Nephron (organoid): ENCODE measurements around the gene RNU5B-1.

Experiments
- H3K27ac Mint-ChIP-seq, 3 experiments: 2 replicates each; pipeline ENCODE4 v1.8.0; 2020; ENCODE audit warnings: mixed read lengths in 3 of 3, mild to moderate bottlenecking in 2 of 3, moderate library complexity in 1 of 3
- H3K27me3 Mint-ChIP-seq: 2 replicates; pipeline ENCODE4 v1.8.0; 2021; ENCODE audit warnings: low read depth, mild to moderate bottlenecking, moderate library complexity, mixed read lengths
- H3K36me3 Mint-ChIP-seq: 2 replicates; pipeline ENCODE4 v1.8.0; 2020; ENCODE audit warnings: low read depth, mixed read lengths
- H3K4me1 Mint-ChIP-seq: 2 replicates; pipeline ENCODE4 v1.8.0; 2020; ENCODE audit warnings: mixed read lengths
- H3K4me3 Mint-ChIP-seq, 3 experiments: 2 replicates each; pipeline ENCODE4 v1.8.0; 2020; ENCODE audit warnings: mild to moderate bottlenecking in 3 of 3, mixed read lengths in 3 of 3, moderate library complexity in 2 of 3
- H3K9me3 Mint-ChIP-seq: 2 replicates; pipeline ENCODE4 v1.8.0; 2020; ENCODE audit warnings: mixed read lengths
- CTCF ChIP-seq, 3 experiments: fragments of 200-600 bp; sonication (generic); IDR thresholded peaks; one replicate each; pipeline ENCODE4 v1.5.0; 2021; ENCODE audit warnings: antibody characterized with exemption in 3 of 3; ENCODE audit not compliant: unreplicated experiment in 3 of 3

Gene RNU5B-1

GRCh38 chr15:65329984-65330735 lies 25.7 kb downstream of the RNU5B-1 start:
- Mint-ChIP-seq H3K9me3 (no peaks in the 10 kb centered on the region), H3K27ac (no peak overlapping the region), H3K4me3 (no peak overlapping the region), H3K4me1 (peaks cover 14% of the 10 kb centered on the region), H3K36me3 (peaks cover 28% of the 10 kb centered on the region), H3K27me3 (no peaks in the 10 kb centered on the region)
- no peak for TF ChIP-seq CTCF (IDR thresholded peaks at IDR 0.05; ENCODE audit: unreplicated experiment in 3 of 3)

DNA sequence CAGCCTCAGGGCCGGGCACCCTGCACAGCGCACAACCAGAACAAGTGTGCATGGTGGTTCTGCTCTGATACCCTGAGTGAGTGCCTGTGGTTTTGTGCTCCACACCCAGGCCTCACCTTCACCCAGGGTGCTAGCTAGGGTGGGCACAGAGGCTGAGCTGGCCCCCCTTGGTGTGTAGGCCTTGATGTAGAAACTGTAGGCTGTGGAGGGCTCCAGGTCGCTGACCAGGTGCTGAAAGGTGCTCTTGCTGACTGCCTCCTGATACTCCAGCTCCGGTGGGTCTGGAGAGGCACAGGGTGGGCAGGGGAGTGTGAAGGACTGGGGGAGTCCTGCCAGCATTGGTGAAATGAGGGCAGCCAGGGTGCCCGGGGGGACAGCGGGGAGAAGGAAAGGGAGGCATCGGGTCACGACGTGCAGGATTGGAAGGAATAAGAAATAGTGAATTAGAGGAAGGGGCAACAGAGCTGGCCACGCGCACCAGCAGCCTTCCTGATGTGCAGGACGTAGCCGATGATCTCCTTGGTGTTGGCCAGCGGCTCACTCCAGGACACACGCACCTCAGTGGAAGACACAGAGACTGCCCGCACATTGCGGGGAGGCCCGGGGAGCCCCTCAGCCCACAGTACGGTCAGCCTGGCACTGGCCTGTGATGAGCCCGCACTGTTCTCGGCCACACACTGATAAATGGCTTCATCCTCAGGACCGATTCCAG lies 26.6 kb downstream of the RNU5B-1 start:
- Mint-ChIP-seq H3K36me3 (peaks cover 28% of the 10 kb centered on the region), H3K4me1 (peaks cover 11% of the 10 kb centered on the region), H3K9me3 (no peaks in the 10 kb centered on the region), H3K27me3 (peaks cover 6% of the 10 kb centered on the region), H3K4me3 (no peak overlapping the region), H3K27ac (no peak overlapping the region)
- TF ChIP-seq CTCF (IDR thresholded peaks at IDR 0.05; ENCODE audit: unreplicated experiment in 3 of 3): no peak

DNA sequence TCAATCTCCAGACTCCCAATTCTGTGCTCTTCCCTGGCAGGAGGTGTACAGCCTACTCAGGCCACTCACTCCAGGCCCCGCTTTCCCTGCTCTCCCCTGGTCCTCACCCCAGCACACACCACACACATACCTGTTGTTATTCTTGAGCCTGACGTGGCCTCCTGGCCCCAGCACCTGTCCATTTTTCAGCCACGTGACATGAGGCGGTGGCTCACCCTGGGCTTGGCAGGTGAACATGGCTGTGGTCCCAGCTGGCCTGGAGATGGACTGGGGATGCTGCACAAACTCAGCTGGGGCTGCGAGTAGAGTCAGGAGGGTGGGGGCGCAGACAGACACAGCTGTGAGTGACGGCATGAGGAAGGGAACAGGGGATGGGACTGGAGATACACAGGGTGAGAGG lies 27.3 kb downstream of the RNU5B-1 start:
- H3K4me1 Mint-ChIP-seq: peaks cover 9% of the 10 kb centered on the region
- TF ChIP-seq CTCF (IDR thresholded peaks at IDR 0.05; ENCODE audit: unreplicated experiment in 3 of 3): no peak
- no peak overlapping the region for H3K4me3 Mint-ChIP-seq
- H3K27ac Mint-ChIP-seq: no peak overlapping the region
- H3K27me3 Mint-ChIP-seq: peaks cover 8% of the 10 kb centered on the region
- peaks cover 28% of the 10 kb centered on the region for H3K36me3 Mint-ChIP-seq
- no peaks in the 10 kb centered on the region for H3K9me3 Mint-ChIP-seq

GRCh38 chr15:65332391-65333147 lies 28.1 kb downstream of the RNU5B-1 start:
- Mint-ChIP-seq H3K4me3 (no peak overlapping the region), H3K36me3 (peaks cover 27% of the 10 kb centered on the region), H3K27ac (no peak overlapping the region), H3K9me3 (no peaks in the 10 kb centered on the region), H3K27me3 (peaks cover 8% of the 10 kb centered on the region), H3K4me1 (peaks cover 9% of the 10 kb centered on the region)
- TF ChIP-seq CTCF (IDR thresholded peaks at IDR 0.05; ENCODE audit: unreplicated experiment in 3 of 3): no peak

DNA sequence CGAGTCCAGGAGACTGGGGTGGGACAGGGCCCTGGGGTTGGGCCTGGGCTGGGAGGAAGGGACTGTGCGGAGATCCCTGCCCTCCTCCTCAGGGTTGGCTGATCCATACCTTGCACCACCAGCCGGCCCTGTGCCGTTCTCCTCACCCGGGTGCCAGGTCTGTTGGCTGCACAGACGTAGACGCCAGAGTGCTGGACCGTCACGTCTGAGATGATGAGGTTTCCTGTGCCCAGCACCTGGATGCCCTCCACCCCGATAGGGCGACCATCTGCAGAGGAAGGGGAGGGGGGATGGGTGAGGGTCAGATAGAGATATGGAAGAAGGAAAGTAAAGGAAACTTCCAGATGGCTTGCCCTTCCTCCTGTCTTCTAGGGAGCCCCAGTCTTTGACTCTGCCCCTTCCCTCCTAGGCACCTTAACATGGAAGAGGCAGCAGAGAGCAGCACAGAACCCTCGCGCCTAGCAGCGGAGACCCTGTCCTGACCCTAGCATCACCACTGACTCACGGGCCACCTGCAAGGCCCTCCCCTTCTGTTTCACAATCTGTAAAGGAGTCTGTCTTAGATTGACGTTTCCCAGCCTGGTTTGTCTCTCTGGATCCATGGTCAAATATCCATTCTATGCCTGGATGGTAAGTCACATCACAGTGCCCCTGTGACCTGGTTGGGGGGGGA lies 28.8 kb downstream of the RNU5B-1 start:
- H3K4me3 Mint-ChIP-seq: no peak overlapping the region

More for the DNA sequence above, 28.8 kb downstream of the RNU5B-1 start:
- Mint-ChIP-seq H3K27me3 (peaks cover 8% of the 10 kb centered on the region), H3K9me3 (no peaks in the 10 kb centered on the region), H3K4me1 (peaks cover 2% of the 10 kb centered on the region), H3K36me3 (peaks cover 20% of the 10 kb centered on the region), H3K27ac (no peak overlapping the region)
- TF ChIP-seq CTCF (IDR thresholded peaks at IDR 0.05; ENCODE audit: unreplicated experiment in 3 of 3): no peak
